ENCODE measurements around the gene CCDC158.

- TF ChIP-seq, protein P1, sequence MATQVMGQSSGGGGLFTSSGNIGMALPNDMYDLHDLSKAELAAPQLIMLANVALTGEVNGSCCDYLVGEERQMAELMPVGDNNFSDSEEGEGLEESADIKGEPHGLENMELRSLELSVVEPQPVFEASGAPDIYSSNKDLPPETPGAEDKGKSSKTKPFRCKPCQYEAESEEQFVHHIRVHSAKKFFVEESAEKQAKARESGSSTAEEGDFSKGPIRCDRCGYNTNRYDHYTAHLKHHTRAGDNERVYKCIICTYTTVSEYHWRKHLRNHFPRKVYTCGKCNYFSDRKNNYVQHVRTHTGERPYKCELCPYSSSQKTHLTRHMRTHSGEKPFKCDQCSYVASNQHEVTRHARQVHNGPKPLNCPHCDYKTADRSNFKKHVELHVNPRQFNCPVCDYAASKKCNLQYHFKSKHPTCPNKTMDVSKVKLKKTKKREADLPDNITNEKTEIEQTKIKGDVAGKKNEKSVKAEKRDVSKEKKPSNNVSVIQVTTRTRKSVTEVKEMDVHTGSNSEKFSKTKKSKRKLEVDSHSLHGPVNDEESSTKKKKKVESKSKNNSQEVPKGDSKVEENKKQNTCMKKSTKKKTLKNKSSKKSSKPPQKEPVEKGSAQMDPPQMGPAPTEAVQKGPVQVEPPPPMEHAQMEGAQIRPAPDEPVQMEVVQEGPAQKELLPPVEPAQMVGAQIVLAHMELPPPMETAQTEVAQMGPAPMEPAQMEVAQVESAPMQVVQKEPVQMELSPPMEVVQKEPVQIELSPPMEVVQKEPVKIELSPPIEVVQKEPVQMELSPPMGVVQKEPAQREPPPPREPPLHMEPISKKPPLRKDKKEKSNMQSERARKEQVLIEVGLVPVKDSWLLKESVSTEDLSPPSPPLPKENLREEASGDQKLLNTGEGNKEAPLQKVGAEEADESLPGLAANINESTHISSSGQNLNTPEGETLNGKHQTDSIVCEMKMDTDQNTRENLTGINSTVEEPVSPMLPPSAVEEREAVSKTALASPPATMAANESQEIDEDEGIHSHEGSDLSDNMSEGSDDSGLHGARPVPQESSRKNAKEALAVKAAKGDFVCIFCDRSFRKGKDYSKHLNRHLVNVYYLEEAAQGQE (IDR thresholded peaks at IDR 0.05; ENCODE audit: low read depth): no peak
- TF ChIP-seq RAD21 (IDR thresholded peaks at IDR 0.05; ENCODE audit: low read depth) (no peak), EP300 (IDR thresholded peaks at IDR 0.05; ENCODE audit: borderline replicate concordance) (no peak), YY1 (IDR thresholded peaks at IDR 0.05; ENCODE audit: low read depth) (no peak), FOXM1 (IDR thresholded peaks at IDR 0.05; ENCODE audit: borderline replicate concordance, low read depth) (no peak), MAX (IDR thresholded peaks at IDR 0.05) (no peak), TAF1 (IDR thresholded peaks at IDR 0.05; ENCODE audit: low read depth) (no peak), TEAD4 (IDR thresholded peaks at IDR 0.05) (no peak), CEBPB (IDR thresholded peaks at IDR 0.05) (no peak), EGR1 (IDR thresholded peaks at IDR 0.05) (no peak), TCF12 (IDR thresholded peaks at IDR 0.05; ENCODE audit: low read depth) (no peak), CREB1 (IDR thresholded peaks at IDR 0.05; ENCODE audit: low read depth) (no peak), NFIC (IDR thresholded peaks at IDR 0.05) (no peak)
- TF ChIP-seq, protein P2, sequence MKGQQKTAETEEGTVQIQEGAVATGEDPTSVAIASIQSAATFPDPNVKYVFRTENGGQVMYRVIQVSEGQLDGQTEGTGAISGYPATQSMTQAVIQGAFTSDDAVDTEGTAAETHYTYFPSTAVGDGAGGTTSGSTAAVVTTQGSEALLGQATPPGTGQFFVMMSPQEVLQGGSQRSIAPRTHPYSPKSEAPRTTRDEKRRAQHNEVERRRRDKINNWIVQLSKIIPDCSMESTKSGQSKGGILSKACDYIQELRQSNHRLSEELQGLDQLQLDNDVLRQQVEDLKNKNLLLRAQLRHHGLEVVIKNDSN (IDR thresholded peaks at IDR 0.05): no peak
Measured at GRCh38 chr4:76309939-76310550, 110.9 kb downstream of the CCDC158 start.
